Upper lobe of right lung (tissue), 1 donor: ENCODE data around the gene RXRA. TPM values are rescaled to one million over a fixed set of nuclear protein-coding genes. Genes with fewer than 3 reads are reported as not detected.

Source experiments
- ATAC-seq: fragments of 200-7000 bp; cut with Tn5 transposase; one replicate; pipeline ENCODE4 v1.9.1; 2020; ENCODE audit warnings: mild to moderate bottlenecking, moderate library complexity
- DNase-seq: peaks from one replicate; pipeline ENCODE4 v3.0.0-alpha.2; 2020
- H3K27ac ChIP-seq: fragments of 200-600 bp; one replicate; pipeline ENCODE4 v1.8.0; 2022
- H3K27me3 ChIP-seq: fragments of 200-600 bp; one replicate; pipeline ENCODE4 v1.8.0; 2022; ENCODE audit warnings: mild to moderate bottlenecking
- H3K36me3 ChIP-seq: fragments of 200-600 bp; one replicate; pipeline ENCODE4 v1.8.0; 2022
- H3K4me1 ChIP-seq: fragments of 200-600 bp; one replicate; pipeline ENCODE4 v1.8.0; 2022
- H3K4me3 ChIP-seq: fragments of 200-600 bp; one replicate; pipeline ENCODE4 v1.8.0; 2022; ENCODE audit warnings: mild to moderate bottlenecking
- H3K9me3 ChIP-seq: fragments of 200-600 bp; one replicate; pipeline ENCODE4 v1.8.0; 2022
- CTCF ChIP-seq: fragments of 200-600 bp; IDR thresholded peaks from one replicate; pipeline ENCODE4 v1.8.0; 2022; ENCODE audit warnings: antibody characterized with exemption
- intact Hi-C: fragments of 100-400 bp; cut with DNase I; formaldehyde crosslinking; loops from one replicate; pipeline ENCODE4 v1.11.0; 2022
- total RNA-seq: library from RNA; stranded (reverse); fragmentation: NEBNext Ultra II Directional; extraction: Animal tissue kit (Norgen Biotek cat#: 25700); gene quantifications from one replicate; pipeline ENCODE4 v1.2.1, GENCODE V29; 2021
- donor health status: DM: no; HTN: yes; CAD: no; lungs with severe emphysema.

The RXRA gene
- total RNA-seq, 1 donor from 2014 or later = 80.6 TPM

DNA sequence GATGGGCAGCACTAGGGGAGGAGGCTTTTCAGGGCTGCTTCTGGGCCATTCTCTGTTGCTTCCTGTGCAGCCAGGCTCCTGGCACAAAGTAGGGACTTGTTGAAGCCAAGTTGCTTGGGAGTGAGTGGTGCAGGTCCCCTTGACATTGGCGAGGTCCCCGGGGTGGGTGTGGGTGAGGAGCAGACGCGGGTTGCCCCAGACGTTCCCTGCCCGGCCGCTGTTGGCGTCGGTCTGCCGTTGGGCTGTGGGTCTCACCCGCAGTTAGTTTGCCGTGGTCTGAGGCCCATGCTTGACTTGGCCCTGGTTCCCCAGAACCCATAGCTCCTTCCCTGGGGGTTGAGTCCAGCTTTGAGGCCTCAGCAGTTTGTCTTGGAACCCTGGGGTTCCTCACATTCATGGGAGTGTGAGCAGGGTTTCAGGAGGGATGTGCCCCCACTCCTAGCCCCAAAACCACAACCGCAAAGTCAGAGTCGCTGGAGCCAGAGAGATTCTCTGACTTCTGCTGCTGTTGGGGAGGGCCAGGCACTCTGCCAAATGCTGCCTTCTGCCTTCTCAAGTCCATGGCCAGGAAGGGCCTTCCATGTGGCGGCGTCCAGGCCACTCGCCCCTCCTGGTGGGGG is 77.5 kb downstream of the RXRA start:
- Histone ChIP-seq H3K27me3 (no peaks in the 10 kb centered on the region), H3K36me3 (peaks cover 2% of the 10 kb centered on the region), H3K27ac (peak overlapping the region; percentile 61), H3K9me3 (peaks cover 4% of the 10 kb centered on the region), H3K4me3 (no peak overlapping the region), H3K4me1 (peaks cover 63% of the 10 kb centered on the region)
- intact Hi-C loops = no loop called here
- TF ChIP-seq CTCF = no peak
- DNase-seq = peak; percentile 81
- ATAC-seq = peak; percentile 4

GRCh38 chr9:134404376-134405358 is 78.4 kb downstream of the RXRA start:
- no peak overlapping the region for H3K4me3 ChIP-seq
- ATAC-seq = no peak
- intact Hi-C loops = no loop called here
- H3K27ac ChIP-seq = peak overlapping the region; percentile 61
- no peaks in the 10 kb centered on the region for H3K9me3 ChIP-seq
- no peak for DNase-seq
- no peaks in the 10 kb centered on the region for H3K27me3 ChIP-seq
- H3K4me1 ChIP-seq = peaks cover 71% of the 10 kb centered on the region
- TF ChIP-seq CTCF = no peak
- H3K36me3 ChIP-seq = peaks cover 9% of the 10 kb centered on the region

GRCh38 chr9:134405527-134405926 is 79.3 kb downstream of the RXRA start:
- H3K4me3 ChIP-seq = no peak overlapping the region
- no peaks in the 10 kb centered on the region for H3K27me3 ChIP-seq
- DNase-seq (no peak), ATAC-seq (no peak)
- H3K9me3 ChIP-seq = no peaks in the 10 kb centered on the region
- TF ChIP-seq CTCF = no peak
- peaks cover 79% of the 10 kb centered on the region for H3K4me1 ChIP-seq
- H3K36me3 ChIP-seq = peaks cover 9% of the 10 kb centered on the region
- peak overlapping the region; percentile 61 for H3K27ac ChIP-seq
- intact Hi-C loops = no loop called here

- intact Hi-C loops = no loop called here
- Histone ChIP-seq H3K9me3 (no peaks in the 10 kb centered on the region), H3K4me1 (peaks cover 88% of the 10 kb centered on the region), H3K27me3 (no peaks in the 10 kb centered on the region), H3K4me3 (peak overlapping the region; percentile 28), H3K36me3 (peaks cover 9% of the 10 kb centered on the region), H3K27ac (peak overlapping the region; percentile 61)
- DNase-seq = no peak
- TF ChIP-seq CTCF = no peak
- no peak for ATAC-seq
These were observed 80.3 kb downstream of the RXRA start for GRCh38 chr9:134406366-134407120.

DNA sequence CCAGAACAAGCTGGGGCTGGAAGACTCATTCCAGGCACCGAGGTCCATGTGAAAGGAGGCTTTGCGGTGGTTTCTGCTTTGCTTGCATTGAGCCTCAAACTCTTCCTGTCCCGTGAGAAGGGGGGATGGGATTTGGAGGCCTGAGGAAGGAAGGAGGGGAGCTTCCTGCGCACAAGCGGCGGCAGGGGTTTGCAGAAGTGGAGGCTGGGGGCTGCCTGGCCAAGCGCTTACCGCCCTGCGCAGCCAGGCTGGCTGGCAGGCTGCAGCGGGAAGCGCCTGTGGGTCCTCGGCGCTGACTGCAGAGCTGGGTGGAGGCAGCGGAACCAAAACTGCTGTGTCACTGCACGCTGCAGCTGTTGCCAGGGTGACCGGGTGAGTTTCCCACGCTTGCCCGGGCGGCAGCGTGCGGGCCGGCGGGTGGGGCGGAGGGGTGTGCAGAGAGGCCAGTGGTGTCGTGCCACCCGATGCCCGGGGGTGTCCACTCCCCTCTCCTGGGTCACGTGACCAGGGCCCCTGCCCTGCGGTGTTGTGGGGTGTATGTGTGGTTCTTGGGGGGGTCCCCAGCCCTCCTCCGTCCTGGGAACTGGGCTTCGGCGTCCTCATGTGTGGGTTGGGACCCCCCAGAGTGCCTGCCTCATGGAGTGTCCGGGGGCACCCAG is 81.0 kb downstream of the RXRA start:
- peak overlapping the region; percentile 28 for H3K4me3 ChIP-seq
- no peaks in the 10 kb centered on the region for H3K9me3 ChIP-seq
- H3K27ac ChIP-seq = peak overlapping the region; percentile 61
- DNase-seq (peak; percentile 95), ATAC-seq (peak; percentile 80)
- H3K36me3 ChIP-seq = peaks cover 9% of the 10 kb centered on the region
- no peak for TF ChIP-seq CTCF
- peaks cover 95% of the 10 kb centered on the region for H3K4me1 ChIP-seq
- intact Hi-C loops = no loop called here
- no peaks in the 10 kb centered on the region for H3K27me3 ChIP-seq
